Measurements from ENCODE around the gene TRABD2B.

DNA sequence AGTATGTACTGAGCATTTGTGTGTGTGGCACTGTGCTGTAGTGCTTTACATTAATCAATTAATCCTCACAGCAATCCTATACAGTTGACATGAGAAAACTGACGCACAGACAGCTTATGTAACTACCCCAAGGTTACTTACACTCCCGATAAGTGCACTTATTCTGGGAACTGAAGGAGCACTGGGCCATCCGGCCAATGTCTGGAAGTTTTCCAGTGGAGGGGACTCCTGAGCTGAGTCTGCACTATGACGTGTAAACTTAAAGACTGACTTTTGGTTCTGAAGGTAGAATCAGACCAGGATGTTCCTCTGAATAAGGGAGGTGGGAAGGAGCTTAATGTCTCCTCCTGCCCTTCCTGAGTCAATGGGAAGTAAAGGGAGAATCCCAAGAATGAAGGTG lies 12.2 kb downstream of the TRABD2B start:
- no peak for TF ChIP-seq CTCF (IDR thresholded peaks at IDR 0.05)
- TF ChIP-seq POLR2A (IDR thresholded peaks at IDR 0.05), result no peak

Data from breast epithelium (tissue), 3 donors.